Upper lobe of left lung (tissue), 6 donors: ENCODE data around the gene RPL38. TPM values are rescaled to one million over a fixed set of nuclear protein-coding genes. Genes with fewer than 3 reads are reported as not detected.

Source experiments
- ATAC-seq, 2 donors: fragments of 200-7000 bp; cut with Tn5 transposase; one replicate each; pipeline ENCODE4 v1.9.1; 2022; ENCODE audit warnings: mild to moderate bottlenecking in 2 of 2, moderate library complexity in 2 of 2; ENCODE audit not compliant: low FRiP score in 2 of 2
- DNase-seq, 2 donors: peaks; one replicate each; pipeline ENCODE4 v3.0.0-alpha.2; 2019 to 2020
- H3K27ac ChIP-seq, 4 donors: fragments of 200-600 bp; sonication (generic); one replicate each; pipeline ENCODE4 v1.5.1; 2016 to 2019
- H3K27me3 ChIP-seq, 4 donors: fragments of 200-600 bp; sonication (generic); one replicate each; pipeline ENCODE4 v1.5.1; 2017 to 2019
- H3K36me3 ChIP-seq, 4 donors: fragments of 200-600 bp; sonication (generic); one replicate each; pipeline ENCODE4 v1.5.1; 2016 to 2019
- H3K4me1 ChIP-seq, 4 donors: fragments of 200-600 bp; sonication (generic); one replicate each; pipeline ENCODE4 v1.5.1; 2018 to 2019
- H3K4me3 ChIP-seq, 4 donors: fragments of 200-600 bp; sonication (generic); one replicate each; pipeline ENCODE4 v1.5.1; 2017 to 2019; ENCODE audit warnings: mild to moderate bottlenecking in 2 of 4, moderate library complexity in 1 of 4
- H3K9me3 ChIP-seq, 4 donors: fragments of 200-600 bp; sonication (generic); one replicate each; pipeline ENCODE4 v1.5.1; 2018 to 2019
- EP300 ChIP-seq, 4 donors: sonication (generic); formaldehyde crosslinking; IDR thresholded peaks; one replicate each; pipeline ENCODE4 v1.5.1; 2017; ENCODE audit warnings: antibody characterized with exemption in 4 of 4, control low read depth in 2 of 4
- POLR2A ChIP-seq, 4 donors: fragments of 450-650 bp; IDR thresholded peaks; one replicate each; pipeline ENCODE4 v1.5.1; 2016 to 2017; ENCODE audit warnings: antibody characterized with exemption in 4 of 4, mild to moderate bottlenecking in 2 of 4
- POLR2AphosphoS5 ChIP-seq, 2 donors: sonication (generic); formaldehyde crosslinking; IDR thresholded peaks; one replicate each; pipeline ENCODE4 v1.5.1; 2017; ENCODE audit warnings: antibody characterized with exemption in 2 of 2
- WGBS, 2 donors: methylation state at CpG; one replicate each; pipeline ENCODE4 v1.1.5; 2017 to 2018; 5-methylcytosine and 5-hydroxymethylcytosine counted together
- total RNA-seq, 6 donors: library from RNA; depleted of rRNA in 4 of 6; stranded (reverse); fragments of >200 nt in 4 of 6; gene quantifications; one replicate each; pipeline versions ENCODE4 v1.1.0 to v1.2.1, GENCODE V29; 2016 to 2021
- TF ChIP-seq, protein P1 (sequence below), 6 experiments: fragments of 450-650 bp in 4 of 6; fragments of 200-600 bp in 2 of 6; sonication (generic) in 2 of 6; IDR thresholded peaks; one replicate each; pipeline ENCODE4 v1.5.1; 2016 to 2019; ENCODE audit warnings: antibody characterized with exemption in 6 of 6
- donor health status: DM: no; HTN: no; CAD: no; lungs with moderate emphysema.
- donor health status: DM: no; HTN: yes; CAD: no; lungs with severe emphysema.

RPL38 gene
- total RNA-seq, 6 donors from 2014 or later = 334 to 709 (median 485) TPM

GRCh38 chr17:74259667-74260524 lies 56.4 kb downstream of the RPL38 start:
- Histone ChIP-seq H3K27ac (no peak overlapping the region), H3K4me3 (no peak overlapping the region), H3K9me3 (no peaks in the 10 kb centered on the region), H3K27me3 (no peaks in the 10 kb centered on the region), H3K4me1 (no peaks in the 10 kb centered on the region), H3K36me3 (peaks cover 0 to 4% (median 0%) of the 10 kb centered on the region in 4 donors)
- 83 to 89% methylated on average over 19 to 21 of the region's 21 CpGs for WGBS, 2 donors
- ATAC-seq (no peak), DNase-seq (peak in 1 of 2 donors; percentile 52)
- no peak for TF ChIP-seq POLR2AphosphoS5 (IDR thresholded peaks at IDR 0.05)
- TF ChIP-seq EP300 (IDR thresholded peaks at IDR 0.05) = no peak
- TF ChIP-seq, protein P1, sequence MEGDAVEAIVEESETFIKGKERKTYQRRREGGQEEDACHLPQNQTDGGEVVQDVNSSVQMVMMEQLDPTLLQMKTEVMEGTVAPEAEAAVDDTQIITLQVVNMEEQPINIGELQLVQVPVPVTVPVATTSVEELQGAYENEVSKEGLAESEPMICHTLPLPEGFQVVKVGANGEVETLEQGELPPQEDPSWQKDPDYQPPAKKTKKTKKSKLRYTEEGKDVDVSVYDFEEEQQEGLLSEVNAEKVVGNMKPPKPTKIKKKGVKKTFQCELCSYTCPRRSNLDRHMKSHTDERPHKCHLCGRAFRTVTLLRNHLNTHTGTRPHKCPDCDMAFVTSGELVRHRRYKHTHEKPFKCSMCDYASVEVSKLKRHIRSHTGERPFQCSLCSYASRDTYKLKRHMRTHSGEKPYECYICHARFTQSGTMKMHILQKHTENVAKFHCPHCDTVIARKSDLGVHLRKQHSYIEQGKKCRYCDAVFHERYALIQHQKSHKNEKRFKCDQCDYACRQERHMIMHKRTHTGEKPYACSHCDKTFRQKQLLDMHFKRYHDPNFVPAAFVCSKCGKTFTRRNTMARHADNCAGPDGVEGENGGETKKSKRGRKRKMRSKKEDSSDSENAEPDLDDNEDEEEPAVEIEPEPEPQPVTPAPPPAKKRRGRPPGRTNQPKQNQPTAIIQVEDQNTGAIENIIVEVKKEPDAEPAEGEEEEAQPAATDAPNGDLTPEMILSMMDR (IDR thresholded peaks at IDR 0.05) = no peak
- no peak for TF ChIP-seq POLR2A (IDR thresholded peaks at IDR 0.05)

Other genes with a start within 250 kb of the RPL38 start
- 10 to 100 TPM in 1 of 6 donors, 1 to 10 TPM in 5; 2.4 to 10.5 (median 8.0) TPM for gene TTYH2, start 9.9 kb downstream of the RPL38 start, total RNA-seq
- gene DNAI2, start 70.6 kb downstream of the RPL38 start, total RNA-seq = 10 to 100 TPM in 1 of 6 donors, 1 to 10 TPM in 4, under 1 TPM in 1; 0.29 to 16.1 (median 3.7) TPM
- 10 to 100 TPM in 2 of 6 donors, 1 to 10 TPM in 3, under 1 TPM in 1; 0.46 to 13.7 (median 3.8) TPM for gene KIF19, start 122.5 kb downstream of the RPL38 start, total RNA-seq
- 1 to 10 TPM in 1 of 6 donors, not detected in 5; 1.2 TPM for gene BTBD17, start 158.2 kb downstream of the RPL38 start, total RNA-seq
- under 1 TPM in 1 of 6 donors, not detected in 5; 0.27 TPM for gene GPR142, start 163.8 kb downstream of the RPL38 start, total RNA-seq
- gene GPRC5C, start 228.4 kb downstream of the RPL38 start, total RNA-seq = 10 to 100 TPM; 50.7 to 88.4 (median 56.4) TPM